ENCODE data around the gene XYLT1. TPM values are rescaled to one million over a fixed set of nuclear protein-coding genes. Genes with fewer than 3 reads are reported as not detected.

The XYLT1 gene
- total RNA-seq, 1 experiment from 2014 or later, result 1.7 TPM

DNA sequence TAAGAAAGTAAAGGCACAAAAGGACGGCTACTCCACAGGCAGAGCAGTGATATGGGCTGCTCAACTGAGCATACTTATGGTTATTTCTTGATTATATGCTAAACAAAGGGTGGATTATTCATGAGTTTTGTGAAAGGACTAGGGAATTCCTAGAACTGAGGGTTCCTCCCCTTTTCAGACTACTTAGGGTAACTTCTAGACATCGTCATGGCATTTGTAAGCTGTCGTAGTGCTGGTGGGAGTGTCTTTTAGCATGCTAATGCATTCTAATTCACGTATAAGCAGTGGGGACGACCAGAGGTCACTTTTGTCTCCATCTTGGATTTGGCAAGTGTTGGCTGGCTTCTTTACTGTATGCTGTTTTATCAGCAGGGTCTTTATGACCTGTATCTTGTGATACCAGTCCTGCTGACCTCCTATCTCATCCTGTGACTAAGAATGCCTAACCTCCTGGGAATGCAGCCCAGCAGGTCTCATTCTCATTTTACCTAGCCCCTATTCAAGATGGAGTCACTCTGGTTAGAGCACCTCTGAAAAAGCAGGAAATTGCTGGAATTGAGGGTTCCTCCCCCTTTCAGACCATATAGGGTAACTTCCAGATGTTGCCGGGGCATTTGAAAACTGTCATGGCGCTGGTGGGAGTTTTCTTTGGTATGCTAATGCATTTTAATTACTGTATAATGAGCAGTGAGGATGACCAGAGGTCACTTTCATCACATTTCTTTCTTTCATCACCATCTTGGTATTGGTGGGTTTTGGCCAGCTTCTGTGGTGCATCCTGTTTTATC lies 388.5 kb downstream of the XYLT1 start:
- no peak overlapping the region for H3K27ac ChIP-seq
- no peaks in the 10 kb centered on the region for H3K36me3 ChIP-seq (ENCODE audit: low read depth)
- ChIA-PET POLR2A (ENCODE audit: unreplicated experiment) (no interaction called here), CTCF (no interaction called here)
- H4K20me1 ChIP-seq (ENCODE audit: insufficient read depth), result no peaks in the 10 kb centered on the region
- H3F3A ChIP-seq (ENCODE audit: insufficient read depth, low read depth), result no peaks in the 10 kb centered on the region
- H3K4me3 ChIP-seq, result no peak overlapping the region
- H3K9me2 ChIP-seq (ENCODE audit: insufficient read depth), result no peaks in the 10 kb centered on the region
- intact Hi-C loops (cut with micrococcal nuclease; ENCODE audit: unreplicated experiment), result no loop called here
- H3K4me2 ChIP-seq, result no peak overlapping the region
- H3K9me3 ChIP-seq (ENCODE audit: insufficient read depth, low read depth), result no peaks in the 10 kb centered on the region
- no peaks in the 10 kb centered on the region for H3K27me3 ChIP-seq (ENCODE audit: insufficient read depth, low read depth)
- TF ChIP-seq, protein P1, sequence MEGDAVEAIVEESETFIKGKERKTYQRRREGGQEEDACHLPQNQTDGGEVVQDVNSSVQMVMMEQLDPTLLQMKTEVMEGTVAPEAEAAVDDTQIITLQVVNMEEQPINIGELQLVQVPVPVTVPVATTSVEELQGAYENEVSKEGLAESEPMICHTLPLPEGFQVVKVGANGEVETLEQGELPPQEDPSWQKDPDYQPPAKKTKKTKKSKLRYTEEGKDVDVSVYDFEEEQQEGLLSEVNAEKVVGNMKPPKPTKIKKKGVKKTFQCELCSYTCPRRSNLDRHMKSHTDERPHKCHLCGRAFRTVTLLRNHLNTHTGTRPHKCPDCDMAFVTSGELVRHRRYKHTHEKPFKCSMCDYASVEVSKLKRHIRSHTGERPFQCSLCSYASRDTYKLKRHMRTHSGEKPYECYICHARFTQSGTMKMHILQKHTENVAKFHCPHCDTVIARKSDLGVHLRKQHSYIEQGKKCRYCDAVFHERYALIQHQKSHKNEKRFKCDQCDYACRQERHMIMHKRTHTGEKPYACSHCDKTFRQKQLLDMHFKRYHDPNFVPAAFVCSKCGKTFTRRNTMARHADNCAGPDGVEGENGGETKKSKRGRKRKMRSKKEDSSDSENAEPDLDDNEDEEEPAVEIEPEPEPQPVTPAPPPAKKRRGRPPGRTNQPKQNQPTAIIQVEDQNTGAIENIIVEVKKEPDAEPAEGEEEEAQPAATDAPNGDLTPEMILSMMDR (conservative IDR thresholded peaks at IDR 0.05), result no peak
- TF ChIP-seq EZH2 (IDR thresholded peaks at IDR 0.05; ENCODE audit: low read depth), result no peak
- BruUV-seq (replicated peaks), result no TSS peak
- H3K79me2 ChIP-seq (ENCODE audit: low read depth), result no peaks in the 10 kb centered on the region
- no peak for DNase-seq
- no peaks in the 10 kb centered on the region for H3K4me1 ChIP-seq (replicated peaks; ENCODE audit: insufficient read depth)
- H2AFZ ChIP-seq, result no peak overlapping the region

DNA sequence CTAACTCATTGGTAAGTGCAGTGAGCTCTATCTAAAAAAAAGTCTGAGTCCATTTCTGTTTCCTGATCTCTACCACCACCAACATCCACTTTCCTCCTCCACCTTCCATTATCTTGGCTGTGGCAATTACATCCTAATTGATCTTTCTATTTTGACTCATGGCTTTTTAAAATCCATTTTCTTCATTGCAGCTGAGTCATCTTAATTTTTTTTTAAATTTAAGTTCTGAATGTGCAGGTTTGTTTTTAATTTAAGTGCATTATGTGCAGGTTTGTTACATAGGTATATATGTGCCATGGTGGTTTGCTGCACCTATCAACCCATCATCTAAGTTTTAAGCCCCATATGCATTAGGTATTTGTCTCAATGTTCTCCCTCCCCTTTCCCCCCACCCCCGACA lies 390.7 kb downstream of the XYLT1 start:
- no peak overlapping the region for H2AFZ ChIP-seq
- TF ChIP-seq, protein P1 (conservative IDR thresholded peaks at IDR 0.05), result no peak
- no peak for TF ChIP-seq EZH2 (IDR thresholded peaks at IDR 0.05; ENCODE audit: low read depth)
- H3K79me2 ChIP-seq (ENCODE audit: low read depth), result no peaks in the 10 kb centered on the region
- POLR2A ChIA-PET (ENCODE audit: unreplicated experiment), result no interaction called here
- H3K4me1 ChIP-seq (replicated peaks; ENCODE audit: insufficient read depth), result no peaks in the 10 kb centered on the region
- H3K4me2 ChIP-seq, result no peak overlapping the region
- no peak overlapping the region for H3K27ac ChIP-seq
- H3K27me3 ChIP-seq (ENCODE audit: insufficient read depth, low read depth), result peaks cover 7% of the 10 kb centered on the region; the same call in 1 of the 2 replicates
- no peaks in the 10 kb centered on the region for H3K36me3 ChIP-seq (ENCODE audit: low read depth)
- DNase-seq, result no peak
- no TSS peak for BruUV-seq (replicated peaks)
- H3K9me3 ChIP-seq (ENCODE audit: insufficient read depth, low read depth), result no peaks in the 10 kb centered on the region
- H3K4me3 ChIP-seq, result no peak overlapping the region
- no peaks in the 10 kb centered on the region for H3F3A ChIP-seq (ENCODE audit: insufficient read depth, low read depth)
- H4K20me1 ChIP-seq (ENCODE audit: insufficient read depth), result no peaks in the 10 kb centered on the region
- intact Hi-C loops (cut with micrococcal nuclease; ENCODE audit: unreplicated experiment), result no loop called here
- CTCF ChIA-PET, result no interaction called here
- no peaks in the 10 kb centered on the region for H3K9me2 ChIP-seq (ENCODE audit: insufficient read depth)

DNA sequence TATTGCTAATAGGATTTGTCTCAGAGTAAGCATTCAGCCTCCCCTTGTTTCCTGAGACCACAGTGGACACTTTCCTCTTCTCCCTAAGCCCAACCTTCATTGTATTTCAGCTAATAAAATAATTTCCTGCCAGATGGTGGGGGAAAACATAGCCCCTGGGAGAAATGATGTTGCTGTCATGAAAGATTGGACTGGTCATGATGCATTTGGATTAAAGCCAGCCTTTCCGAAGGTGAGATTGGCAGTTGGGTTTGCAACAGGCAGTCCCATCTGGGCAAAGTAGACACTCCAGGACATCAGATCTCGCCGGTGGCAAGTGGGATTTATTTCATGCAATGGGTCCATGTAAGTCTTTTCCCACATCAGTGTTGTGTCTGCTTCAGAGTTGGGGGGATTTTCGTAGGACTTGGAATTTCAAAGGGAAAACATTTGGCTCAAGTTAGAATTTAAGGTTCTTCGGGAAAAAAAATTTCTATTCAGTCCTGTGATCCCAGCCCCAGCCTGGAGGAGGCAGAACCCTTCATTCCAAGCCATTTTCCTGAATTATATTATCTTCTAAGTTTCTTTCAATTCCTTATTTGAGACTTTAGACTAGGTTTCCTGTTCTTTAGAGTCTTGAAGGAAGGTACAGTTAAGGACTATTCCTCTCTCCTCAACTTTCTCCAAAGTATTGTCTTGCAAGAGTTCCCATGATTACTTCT lies 391.7 kb downstream of the XYLT1 start:
- H3K9me2 ChIP-seq (ENCODE audit: insufficient read depth), result no peaks in the 10 kb centered on the region
- POLR2A ChIA-PET (ENCODE audit: unreplicated experiment), result no interaction called here
- intact Hi-C loops (cut with micrococcal nuclease; ENCODE audit: unreplicated experiment), result no loop called here
- H3F3A ChIP-seq (ENCODE audit: insufficient read depth, low read depth), result no peaks in the 10 kb centered on the region
- no peak for DNase-seq
- no peak for TF ChIP-seq EZH2 (IDR thresholded peaks at IDR 0.05; ENCODE audit: low read depth)
- TF ChIP-seq, protein P1 (conservative IDR thresholded peaks at IDR 0.05), result no peak
- no peak overlapping the region for H3K4me3 ChIP-seq
- no peaks in the 10 kb centered on the region for H4K20me1 ChIP-seq (ENCODE audit: insufficient read depth)
- H3K4me1 ChIP-seq (replicated peaks; ENCODE audit: insufficient read depth), result no peaks in the 10 kb centered on the region
- H2AFZ ChIP-seq, result no peak overlapping the region
- peaks cover 12% of the 10 kb centered on the region for H3K27me3 ChIP-seq (ENCODE audit: insufficient read depth, low read depth)
- H3K9me3 ChIP-seq (ENCODE audit: insufficient read depth, low read depth), result no peaks in the 10 kb centered on the region
- no peaks in the 10 kb centered on the region for H3K79me2 ChIP-seq (ENCODE audit: low read depth)
- H3K27ac ChIP-seq, result no peak overlapping the region
- H3K36me3 ChIP-seq (ENCODE audit: low read depth), result no peaks in the 10 kb centered on the region
- BruUV-seq (replicated peaks), result no TSS peak
- CTCF ChIA-PET, result no interaction called here
- H3K4me2 ChIP-seq, result no peak overlapping the region

Measured in PC-9 (cell line).